ENCODE data around the gene SEC14L5. TPM values are rescaled to one million over a fixed set of nuclear protein-coding genes. Genes with fewer than 3 reads are reported as not detected.

Gene SEC14L5
- total and polyA plus RNA-seq, 2 donors (not counting 3 experiments of a cell fraction or from before 2014, with no cell fraction given), result not detected

DNA sequence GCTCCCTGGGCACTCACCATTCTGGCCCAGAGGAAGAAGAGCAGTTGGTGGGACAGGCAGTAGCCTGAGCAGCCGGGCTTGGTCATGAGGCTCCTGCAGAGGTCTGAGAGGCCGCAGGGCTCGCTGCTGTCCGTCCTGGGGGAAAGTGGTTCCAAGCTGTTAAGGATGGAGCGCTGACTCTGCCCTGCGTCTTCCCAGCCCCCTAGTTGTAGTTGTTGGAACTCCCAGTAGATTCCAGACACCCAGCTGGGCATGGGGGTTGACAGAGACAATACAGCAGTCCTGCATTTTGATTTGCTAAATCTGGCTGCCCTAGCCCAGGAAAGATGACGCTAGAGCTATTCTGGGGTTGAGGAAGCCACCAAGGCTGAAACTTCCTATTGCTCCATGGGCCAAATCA is 100.3 kb downstream of the SEC14L5 start:
- FAIRE-seq (peak; percentile 47), DNase-seq (ENCODE audit: low read depth, low spot score) (peak; percentile 20)
- no peak overlapping the region for H3K4me2 ChIP-seq (ENCODE audit: insufficient read depth, low read length)
- no peaks in the 10 kb centered on the region for H3K9me1 ChIP-seq (replicated peaks; ENCODE audit: control insufficient read depth, extremely low read depth, insufficient read depth, low read length)
- no peak overlapping the region for H3K27ac ChIP-seq (ENCODE audit: insufficient read depth, low read depth, low read length)
- no peak overlapping the region for H3K4me3 ChIP-seq (replicated peaks in 1 of 3; ENCODE audit: insufficient read depth in 1 of 3, low read depth in 1 of 3, low read length in 3 of 3)
- no peak overlapping the region for H3K9ac ChIP-seq (replicated peaks; ENCODE audit: extremely low read depth, insufficient read depth, low read length)
- no peaks in the 10 kb centered on the region for H3K36me3 ChIP-seq (ENCODE audit: control insufficient read depth in 2 of 2, extremely low read depth in 1 of 2, insufficient read depth in 2 of 2, low read length in 2 of 2)
- dilution Hi-C loops (cut with MboI; ENCODE audit: extremely low pct_ligation_motif_present, low sequenced_read_pairs) (no loop called here), intact Hi-C loops (cut with micrococcal nuclease) (no loop called here)
- no peak for TF ChIP-seq POLR2AphosphoS5 (IDR thresholded peaks at IDR 0.05; ENCODE audit: insufficient read depth, low read depth, low read length)
- TF ChIP-seq, protein P1, sequence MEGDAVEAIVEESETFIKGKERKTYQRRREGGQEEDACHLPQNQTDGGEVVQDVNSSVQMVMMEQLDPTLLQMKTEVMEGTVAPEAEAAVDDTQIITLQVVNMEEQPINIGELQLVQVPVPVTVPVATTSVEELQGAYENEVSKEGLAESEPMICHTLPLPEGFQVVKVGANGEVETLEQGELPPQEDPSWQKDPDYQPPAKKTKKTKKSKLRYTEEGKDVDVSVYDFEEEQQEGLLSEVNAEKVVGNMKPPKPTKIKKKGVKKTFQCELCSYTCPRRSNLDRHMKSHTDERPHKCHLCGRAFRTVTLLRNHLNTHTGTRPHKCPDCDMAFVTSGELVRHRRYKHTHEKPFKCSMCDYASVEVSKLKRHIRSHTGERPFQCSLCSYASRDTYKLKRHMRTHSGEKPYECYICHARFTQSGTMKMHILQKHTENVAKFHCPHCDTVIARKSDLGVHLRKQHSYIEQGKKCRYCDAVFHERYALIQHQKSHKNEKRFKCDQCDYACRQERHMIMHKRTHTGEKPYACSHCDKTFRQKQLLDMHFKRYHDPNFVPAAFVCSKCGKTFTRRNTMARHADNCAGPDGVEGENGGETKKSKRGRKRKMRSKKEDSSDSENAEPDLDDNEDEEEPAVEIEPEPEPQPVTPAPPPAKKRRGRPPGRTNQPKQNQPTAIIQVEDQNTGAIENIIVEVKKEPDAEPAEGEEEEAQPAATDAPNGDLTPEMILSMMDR (IDR thresholded peaks at IDR 0.05; ENCODE audit: extremely low read depth in 1 of 2, insufficient read depth in 1 of 2, low read depth in 1 of 2, low read length in 2 of 2), result peak in 1 of 2 donors; percentile 31
- TF ChIP-seq JUN (IDR thresholded peaks at IDR 0.05; ENCODE audit: borderline replicate concordance, insufficient read depth, insufficient read length, low read depth), result no peak
- BruUV-seq (replicated peaks), result no TSS peak
- H3K27me3 ChIP-seq (ENCODE audit: control insufficient read depth in 2 of 2, insufficient read depth in 2 of 2, low read length in 2 of 2), result peaks cover 0 to 3% of the 10 kb centered on the region in 2 experiments
- H4K20me1 ChIP-seq (replicated peaks; ENCODE audit: control insufficient read depth, extremely low read depth, insufficient read depth, low read length), result no peaks in the 10 kb centered on the region
- H3K9me3 ChIP-seq (replicated peaks; ENCODE audit: control insufficient read depth, insufficient read depth, low read length), result no peaks in the 10 kb centered on the region
- no peaks in the 10 kb centered on the region for H3K79me2 ChIP-seq (ENCODE audit: control insufficient read depth, insufficient read depth, low read length)
- ChIA-PET CTCF (interaction anchor here (0.7 to 1.3 kb wide), 5 partner anchors 11 to 32 kb away, joined by 3 to 6 read pairs (median 3); no protein-coding TSS in a partner anchor), POLR2A (no interaction called here)
- H3K4me1 ChIP-seq (ENCODE audit: control insufficient read depth, extremely low read depth, insufficient read depth, low read length), result no peaks in the 10 kb centered on the region
- no peak overlapping the region for H2AFZ ChIP-seq (ENCODE audit: low read depth, low read length)

DNA sequence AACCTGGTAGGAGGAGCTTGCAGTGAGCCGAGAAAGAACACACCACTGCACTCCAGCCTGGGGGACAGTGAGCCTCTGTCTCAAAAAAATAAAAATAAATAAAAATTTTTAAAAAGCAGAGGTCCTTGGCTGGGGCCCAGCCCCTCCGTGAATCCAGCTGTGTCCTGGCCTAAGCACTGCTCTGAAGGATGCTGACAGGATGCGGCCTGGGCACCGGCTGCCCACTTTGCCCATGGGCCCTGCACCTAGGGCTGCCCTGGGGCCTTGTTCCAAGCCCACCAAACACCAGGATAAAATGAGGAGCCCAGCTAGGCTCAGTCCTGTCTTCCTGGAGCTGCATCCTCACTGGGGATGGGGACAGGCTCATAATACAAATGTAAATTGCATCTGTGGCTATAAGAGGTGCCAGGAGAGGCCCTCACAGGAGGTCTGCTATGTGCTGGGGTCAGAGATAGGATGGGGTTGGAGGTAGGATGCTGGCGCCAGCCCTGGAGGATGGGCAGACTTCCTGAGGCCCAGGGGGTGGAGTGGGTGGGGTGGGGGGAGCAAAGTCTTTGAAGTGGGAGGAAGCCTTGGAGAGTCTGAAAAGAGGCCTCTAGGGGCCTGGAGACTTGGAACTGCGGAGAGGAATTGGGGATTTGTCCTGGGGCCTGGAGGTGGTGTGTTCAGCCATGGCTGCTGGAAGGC is 101.4 kb downstream of the SEC14L5 start:
- FAIRE-seq, result no peak
- no peaks in the 10 kb centered on the region for H3K36me3 ChIP-seq (ENCODE audit: control insufficient read depth in 2 of 2, extremely low read depth in 1 of 2, insufficient read depth in 2 of 2, low read length in 2 of 2)
- no peak for TF ChIP-seq GATA2 (IDR thresholded peaks at IDR 0.05; ENCODE audit: insufficient read depth, insufficient read length, low read depth, low read length)
- TF ChIP-seq MYC (IDR thresholded peaks at IDR 0.05; ENCODE audit: low read depth, low read length), result no peak
- TF ChIP-seq EZH2 (IDR thresholded peaks at IDR 0.05; ENCODE audit: borderline replicate concordance, low read depth, low read length, severe bottlenecking), result no peak
- no peak for TF ChIP-seq POLR2AphosphoS5 (IDR thresholded peaks at IDR 0.05; ENCODE audit: insufficient read depth, low read depth, low read length)
- TF ChIP-seq FOS (IDR thresholded peaks at IDR 0.05; ENCODE audit: borderline replicate concordance, insufficient read depth, low read length), result no peak
- TF ChIP-seq JUN (IDR thresholded peaks at IDR 0.05; ENCODE audit: borderline replicate concordance, insufficient read depth, insufficient read length, low read depth), result no peak
- TF ChIP-seq, protein P2, sequence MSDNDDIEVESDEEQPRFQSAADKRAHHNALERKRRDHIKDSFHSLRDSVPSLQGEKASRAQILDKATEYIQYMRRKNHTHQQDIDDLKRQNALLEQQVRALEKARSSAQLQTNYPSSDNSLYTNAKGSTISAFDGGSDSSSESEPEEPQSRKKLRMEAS (IDR thresholded peaks at IDR 0.05; ENCODE audit: insufficient read depth, insufficient read length), result no peak
- TF ChIP-seq POLR2A (IDR thresholded peaks at IDR 0.05; ENCODE audit: low read depth, low read length), result no peak
- TF ChIP-seq, protein P1 (IDR thresholded peaks at IDR 0.05; ENCODE audit: extremely low read depth in 1 of 2, insufficient read depth in 1 of 2, low read depth in 1 of 2, low read length in 2 of 2), result no peak
- CTCF ChIA-PET, result interaction anchor here (1.3 kb wide), 1 partner anchor 12 kb away, joined by 6 read pairs; no protein-coding TSS in a partner anchor
- dilution Hi-C loops (cut with MboI; ENCODE audit: extremely low pct_ligation_motif_present, low sequenced_read_pairs), result no loop called here
- peaks cover 0 to 3% of the 10 kb centered on the region in 2 experiments for H3K27me3 ChIP-seq (ENCODE audit: control insufficient read depth in 2 of 2, insufficient read depth in 2 of 2, low read length in 2 of 2)
- H3K4me3 ChIP-seq (replicated peaks in 1 of 3; ENCODE audit: insufficient read depth in 1 of 3, low read depth in 1 of 3, low read length in 3 of 3), result no peak overlapping the region
- H3K79me2 ChIP-seq (ENCODE audit: control insufficient read depth, insufficient read depth, low read length), result no peaks in the 10 kb centered on the region
- BruUV-seq (replicated peaks), result no TSS peak
- H3K9me3 ChIP-seq (replicated peaks; ENCODE audit: control insufficient read depth, insufficient read depth, low read length), result no peaks in the 10 kb centered on the region
- no peak overlapping the region for H3K9ac ChIP-seq (replicated peaks; ENCODE audit: extremely low read depth, insufficient read depth, low read length)
- H3K4me2 ChIP-seq (ENCODE audit: insufficient read depth, low read length), result no peak overlapping the region
- POLR2A ChIA-PET, result no interaction called here
- intact Hi-C loops (cut with micrococcal nuclease), result no loop called here
- no peaks in the 10 kb centered on the region for H3K4me1 ChIP-seq (ENCODE audit: control insufficient read depth, extremely low read depth, insufficient read depth, low read length)
- no peak for DNase-seq (ENCODE audit: low read depth, low spot score)
- no peak overlapping the region for H2AFZ ChIP-seq (ENCODE audit: low read depth, low read length)
- H3K27ac ChIP-seq (ENCODE audit: insufficient read depth, low read depth, low read length), result no peak overlapping the region
- no peaks in the 10 kb centered on the region for H4K20me1 ChIP-seq (replicated peaks; ENCODE audit: control insufficient read depth, extremely low read depth, insufficient read depth, low read length)
- H3K9me1 ChIP-seq (replicated peaks; ENCODE audit: control insufficient read depth, extremely low read depth, insufficient read depth, low read length), result no peaks in the 10 kb centered on the region

All from endothelial cell of umbilical vein (primary cell).